Stimulated activated CD4-positive, alpha-beta T cell treated with anti-CD3 and anti-CD28 coated beads, Interleukin-1b, Interleukin-23, amount 100 ng/mL, for 4 hours (primary cell): ENCODE data around the gene CDAN1.
"Not testable (repeated sequence)": the region's sequence is repeated elsewhere in the genome, so short reads cannot be mapped to it uniquely, and the experiment has no call there.

Experiments
- DNase-seq, 2 donors: peaks; one replicate each; pipeline ENCODE4 v3.0.0-alpha.2; 2020; ENCODE audit warnings: low read depth in 2 of 2

CDAN1 gene, protein sequence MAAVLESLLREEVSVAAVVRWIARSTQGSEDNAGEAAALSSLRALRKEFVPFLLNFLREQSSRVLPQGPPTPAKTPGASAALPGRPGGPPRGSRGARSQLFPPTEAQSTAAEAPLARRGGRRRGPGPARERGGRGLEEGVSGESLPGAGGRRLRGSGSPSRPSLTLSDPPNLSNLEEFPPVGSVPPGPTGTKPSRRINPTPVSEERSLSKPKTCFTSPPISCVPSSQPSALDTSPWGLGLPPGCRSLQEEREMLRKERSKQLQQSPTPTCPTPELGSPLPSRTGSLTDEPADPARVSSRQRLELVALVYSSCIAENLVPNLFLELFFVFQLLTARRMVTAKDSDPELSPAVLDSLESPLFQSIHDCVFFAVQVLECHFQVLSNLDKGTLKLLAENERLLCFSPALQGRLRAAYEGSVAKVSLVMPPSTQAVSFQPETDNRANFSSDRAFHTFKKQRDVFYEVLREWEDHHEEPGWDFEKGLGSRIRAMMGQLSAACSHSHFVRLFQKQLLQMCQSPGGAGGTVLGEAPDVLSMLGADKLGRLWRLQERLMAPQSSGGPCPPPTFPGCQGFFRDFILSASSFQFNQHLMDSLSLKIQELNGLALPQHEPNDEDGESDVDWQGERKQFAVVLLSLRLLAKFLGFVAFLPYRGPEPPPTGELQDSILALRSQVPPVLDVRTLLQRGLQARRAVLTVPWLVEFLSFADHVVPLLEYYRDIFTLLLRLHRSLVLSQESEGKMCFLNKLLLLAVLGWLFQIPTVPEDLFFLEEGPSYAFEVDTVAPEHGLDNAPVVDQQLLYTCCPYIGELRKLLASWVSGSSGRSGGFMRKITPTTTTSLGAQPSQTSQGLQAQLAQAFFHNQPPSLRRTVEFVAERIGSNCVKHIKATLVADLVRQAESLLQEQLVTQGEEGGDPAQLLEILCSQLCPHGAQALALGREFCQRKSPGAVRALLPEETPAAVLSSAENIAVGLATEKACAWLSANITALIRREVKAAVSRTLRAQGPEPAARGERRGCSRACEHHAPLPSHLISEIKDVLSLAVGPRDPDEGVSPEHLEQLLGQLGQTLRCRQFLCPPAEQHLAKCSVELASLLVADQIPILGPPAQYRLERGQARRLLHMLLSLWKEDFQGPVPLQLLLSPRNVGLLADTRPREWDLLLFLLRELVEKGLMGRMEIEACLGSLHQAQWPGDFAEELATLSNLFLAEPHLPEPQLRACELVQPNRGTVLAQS

GRCh38 chr15:42736793-42737528, at the start of gene CDAN1:
CDAN1 (minus strand) TSS chr15:42737128; CDS start chr15:42737102, 26 bp downstream.
- peak; percentile 90 to 96 for DNase-seq

GRCh38 chr15:42785569-42785968, 48.6 kb upstream of the CDAN1 start:
- no peak for DNase-seq

DNA sequence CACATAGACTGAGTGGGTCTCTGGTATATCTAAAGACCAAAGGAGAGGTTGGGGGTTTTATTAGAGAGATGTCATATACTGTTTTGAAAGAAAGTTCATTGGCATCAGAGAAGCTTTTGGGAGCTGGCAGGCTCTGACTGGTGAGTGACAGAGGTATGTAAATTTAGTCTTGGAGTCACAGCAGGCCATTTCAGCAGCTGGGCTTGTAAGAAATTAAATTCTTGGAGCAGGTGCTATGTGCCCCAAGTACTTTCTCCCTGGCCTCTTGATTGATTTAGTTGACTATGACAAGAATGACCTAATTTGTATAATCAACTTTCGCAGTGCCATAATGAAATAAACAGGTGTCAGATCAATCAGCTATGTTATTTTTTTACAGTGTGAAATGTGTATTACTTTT, 47.8 kb upstream of the CDAN1 start:
- no peak for DNase-seq

- no peak for DNase-seq
These were observed 45.8 kb upstream of the CDAN1 start for GRCh38 chr15:42782716-42783115.

GRCh38 chr15:42775416-42775815, 38.5 kb upstream of the CDAN1 start:
- no peak for DNase-seq

- no peak for DNase-seq
These were observed 36.0 kb upstream of the CDAN1 start for GRCh38 chr15:42772901-42773300.

- no peak for DNase-seq
These were observed 35.2 kb upstream of the CDAN1 start for GRCh38 chr15:42772144-42772543.

- DNase-seq: not testable (repeated sequence)
These were observed 29.2 kb upstream of the CDAN1 start for GRCh38 chr15:42766109-42766508.

DNA sequence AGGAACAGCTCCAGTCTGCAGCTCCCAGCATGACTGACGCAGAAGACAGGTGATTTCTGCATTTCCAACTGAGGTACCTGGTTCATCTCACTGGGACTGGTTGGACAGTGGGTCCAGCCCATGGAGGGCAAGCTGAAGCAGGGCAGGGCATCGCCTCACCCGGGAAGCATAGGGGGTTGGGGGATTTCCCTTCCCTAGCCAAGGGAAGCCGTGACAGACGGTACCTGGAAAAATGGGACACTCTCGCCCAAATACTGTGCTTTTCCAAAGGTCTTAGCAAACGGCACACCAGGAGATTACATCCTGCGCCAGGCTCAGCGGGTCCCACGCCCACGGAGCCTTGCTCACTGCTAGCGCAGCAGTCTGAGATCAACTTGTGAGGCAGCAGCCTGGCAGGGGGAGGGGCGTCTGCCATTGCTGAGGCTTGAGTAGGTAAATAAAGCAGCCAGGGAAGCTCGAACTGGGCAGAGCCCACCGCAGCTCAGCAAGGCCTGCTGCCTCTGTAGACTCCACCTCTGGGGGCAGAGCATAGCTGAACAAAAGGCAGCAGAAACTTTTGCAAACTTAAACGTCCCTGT, 27.3 kb upstream of the CDAN1 start:
- DNase-seq: not testable (repeated sequence)

DNA sequence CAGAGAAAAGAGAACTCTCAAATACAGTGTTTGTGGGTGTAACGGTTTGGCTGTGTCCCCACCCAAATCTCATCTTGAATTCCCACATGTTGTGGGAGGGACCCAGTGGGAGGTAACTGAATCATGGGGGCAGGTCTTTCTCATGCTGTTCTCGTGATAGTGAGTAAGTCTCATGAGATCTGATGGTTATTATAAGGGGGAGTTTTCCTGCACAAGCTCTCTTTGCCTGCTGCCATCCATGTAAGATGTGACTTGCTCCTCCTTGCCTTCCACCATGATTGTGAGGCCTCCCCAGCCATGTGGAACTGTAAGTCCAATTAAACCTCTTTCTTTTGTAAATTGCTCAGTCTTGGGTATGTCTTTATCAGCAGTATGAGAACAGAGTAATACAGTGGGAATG, 24.9 kb upstream of the CDAN1 start:
- not testable (repeated sequence) for DNase-seq

DNA sequence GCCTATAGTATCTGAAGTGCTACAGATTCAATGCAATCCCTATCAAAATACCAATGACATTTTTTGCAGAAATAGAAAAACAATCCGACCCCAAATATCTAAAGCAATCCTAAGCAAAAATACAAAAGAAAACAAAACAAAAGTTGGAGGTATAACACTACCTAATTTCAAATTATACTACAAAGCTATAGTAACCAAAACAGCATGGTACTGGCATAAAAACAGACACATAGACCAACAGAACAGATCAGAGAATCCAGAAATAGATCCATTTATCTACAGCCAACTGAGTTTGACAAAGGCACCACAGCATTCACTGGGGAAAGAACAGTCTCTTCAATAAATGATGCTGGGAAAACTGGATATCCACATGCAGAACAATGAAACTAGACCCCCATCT, 23.8 kb upstream of the CDAN1 start:
- DNase-seq: no peak

DNA sequence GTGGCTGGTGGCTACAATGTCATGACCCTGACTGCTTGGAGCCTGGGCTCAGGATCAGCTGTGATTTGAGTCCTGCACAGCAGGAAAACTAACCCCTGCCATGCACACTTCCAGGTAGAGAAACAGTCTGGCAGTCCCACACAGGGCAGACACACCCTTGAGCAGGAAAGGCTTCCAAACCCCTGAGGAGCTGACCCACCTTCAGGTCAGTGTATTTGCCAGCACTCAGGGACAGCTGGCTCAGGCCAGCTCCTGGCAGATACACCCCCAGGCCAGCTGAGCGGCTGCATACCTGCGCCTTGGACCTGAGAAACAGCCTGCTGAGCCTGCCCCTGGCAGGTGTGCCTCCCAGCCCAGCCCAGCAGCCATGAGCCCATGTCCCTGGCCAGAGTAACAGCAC, 22.2 kb upstream of the CDAN1 start:
- DNase-seq: no peak

DNA sequence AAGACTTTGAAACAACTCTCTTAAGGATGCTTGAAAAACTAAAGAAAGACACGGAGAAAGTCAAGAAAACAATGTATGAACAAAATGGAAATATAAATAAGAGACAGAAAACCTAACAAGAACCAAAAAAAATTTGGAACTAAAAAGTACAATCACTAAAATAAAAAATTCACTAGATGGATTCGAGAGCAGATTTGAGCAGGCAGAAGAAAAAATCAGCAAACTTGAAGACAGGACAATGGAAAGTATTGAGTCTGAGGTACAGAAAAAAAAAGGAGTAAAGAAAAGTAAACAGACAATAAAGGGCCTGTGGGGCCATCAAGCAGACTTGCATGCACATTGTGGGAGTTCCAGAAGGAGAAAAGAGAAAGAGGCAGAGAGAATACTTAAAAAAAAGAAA, 13.4 kb upstream of the CDAN1 start:
- no peak for DNase-seq

GRCh38 chr15:42749266-42749665, 12.3 kb upstream of the CDAN1 start:
- DNase-seq: no peak

GRCh38 chr15:42744195-42744594, 7.3 kb upstream of the CDAN1 start:
- no peak for DNase-seq

DNA sequence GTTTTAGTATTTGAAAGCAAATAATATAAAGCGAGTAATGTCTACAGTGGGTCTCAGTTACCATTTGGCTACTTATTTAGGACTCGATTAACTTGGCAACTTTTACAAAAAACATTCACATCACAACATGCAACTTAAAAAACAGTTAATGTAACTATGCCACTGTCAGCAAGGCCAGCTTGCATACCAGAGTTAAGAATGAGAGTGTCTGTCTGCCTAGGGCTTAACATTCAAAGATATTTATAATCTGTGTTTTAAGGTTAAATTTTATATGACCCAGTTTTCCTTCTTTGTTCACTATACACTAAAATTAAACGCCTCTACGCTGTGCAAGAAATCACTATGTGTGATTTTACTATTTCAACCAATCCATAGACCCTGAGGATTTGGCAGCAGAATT, 5.2 kb upstream of the CDAN1 start:
- DNase-seq: no peak

GRCh38 chr15:42741710-42742109, 4.8 kb upstream of the CDAN1 start:
- DNase-seq: no peak

DNA sequence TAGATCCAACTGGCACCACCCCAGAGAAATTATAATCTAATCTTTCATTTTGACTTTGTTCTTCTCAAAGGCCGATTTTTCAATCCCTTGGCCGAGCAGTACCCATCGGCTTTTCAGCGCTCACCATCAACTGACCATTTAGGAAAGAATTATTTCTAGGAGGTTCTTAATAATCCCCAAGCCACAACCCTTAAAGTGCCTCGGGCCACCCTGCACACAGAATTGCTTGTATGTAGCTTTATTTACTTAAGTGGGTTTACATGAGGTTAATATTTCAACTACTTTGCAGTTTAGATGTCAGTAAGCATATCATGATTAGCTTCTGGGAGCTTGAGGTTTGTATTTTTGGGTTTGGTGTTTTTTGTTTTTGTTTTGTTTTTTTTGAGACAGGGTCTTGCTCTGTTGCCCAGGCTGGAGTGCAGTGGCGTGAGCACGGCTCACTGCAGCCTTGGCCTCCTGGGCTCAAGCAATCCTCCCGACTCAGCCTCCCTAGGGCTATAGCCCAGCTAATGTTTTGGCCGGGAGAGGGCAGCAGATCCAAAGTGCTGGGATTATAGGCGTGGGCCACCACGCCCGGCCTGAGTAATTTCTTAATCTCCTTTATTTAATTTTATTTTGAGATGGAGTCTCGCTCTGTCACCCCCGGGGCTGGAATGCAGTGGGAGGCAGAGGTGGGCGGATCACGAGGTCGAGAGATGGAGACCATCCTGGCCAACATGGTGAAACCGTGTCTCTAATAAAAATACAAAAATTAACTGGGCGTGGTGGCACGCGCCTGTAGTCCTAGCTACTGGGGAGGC, 801 bp upstream of the CDAN1 start:
- no peak for DNase-seq

DNA sequence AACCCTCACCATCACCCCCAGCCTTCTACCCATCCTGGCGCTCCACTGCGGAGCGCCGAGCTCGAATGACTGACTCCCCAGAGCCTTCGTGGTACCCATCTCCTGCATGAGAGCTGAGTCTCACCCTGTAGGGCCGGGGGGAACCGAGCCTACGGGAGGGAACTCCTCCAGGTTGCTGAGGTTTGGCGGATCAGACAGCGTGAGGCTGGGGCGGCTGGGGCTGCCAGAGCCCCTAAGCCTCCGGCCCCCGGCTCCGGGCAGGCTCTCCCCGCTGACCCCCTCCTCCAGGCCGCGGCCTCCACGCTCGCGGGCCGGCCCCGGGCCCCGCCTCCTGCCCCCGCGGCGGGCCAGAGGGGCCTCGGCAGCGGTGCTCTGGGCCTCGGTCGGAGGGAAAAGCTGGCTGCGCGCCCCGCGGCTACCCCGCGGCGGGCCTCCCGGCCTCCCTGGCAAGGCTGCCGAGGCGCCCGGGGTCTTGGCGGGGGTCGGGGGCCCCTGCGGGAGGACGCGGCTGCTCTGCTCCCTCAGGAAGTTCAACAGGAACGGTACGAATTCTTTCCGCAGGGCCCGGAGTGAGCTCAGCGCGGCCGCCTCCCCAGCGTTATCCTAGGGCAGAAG, 643 bp downstream of the CDAN1 start:
- peak in 1 of 2 donors; percentile 6 for DNase-seq
